Body of pancreas (tissue), 4 donors: ENCODE results near the gene SLC9A9. TPM values are rescaled to one million over a fixed set of nuclear protein-coding genes. Genes with fewer than 3 reads are reported as not detected.
A peak's percentile ranks its signal among the peaks of the same experiment; 100 is the strongest.

Experiments used
- ATAC-seq: fragments of 150-250 bp; one replicate; pipeline ENCODE4 v1.9.1; 2016
- DNase-seq, 4 donors: peaks; one replicate each; pipeline ENCODE4 v3.0.0-alpha.2; 2019
- H3K27ac ChIP-seq, 4 donors: fragments of 200-600 bp; sonication (generic); 1 replicate in 3 of 4; 2 replicates in 1 of 4; pipeline versions ENCODE4 v1.5.1 to v1.6.1; 2016 to 2019; ENCODE audit warnings: mild to moderate bottlenecking in 1 of 4, mixed read lengths in 1 of 4, moderate library complexity in 1 of 4
- H3K27me3 ChIP-seq, 2 donors: fragments of 200-600 bp; sonication (generic); one replicate each; pipeline ENCODE4 v1.6.0; 2016; ENCODE audit warnings: mild to moderate bottlenecking in 1 of 2
- H3K36me3 ChIP-seq, 2 donors: fragments of 200-600 bp; sonication (generic); replicated peaks in 1 of 2; 2 replicates each; pipeline ENCODE4 v1.5.1; 2016; ENCODE audit warnings: low read depth in 2 of 2; ENCODE audit not compliant: insufficient read depth in 1 of 2
- H3K4me1 ChIP-seq: fragments of 200-600 bp; sonication (generic); one replicate; pipeline ENCODE4 v1.6.0; 2016
- H3K4me3 ChIP-seq, 2 donors: fragments of 200-600 bp; sonication (generic); 1 replicate in 1 of 2; 2 replicates in 1 of 2; pipeline ENCODE4 v1.5.1; 2016 to 2019
- H3K9me3 ChIP-seq, 3 donors: fragments of 200-600 bp; sonication (generic); 1 replicate in 2 of 3; 2 replicates in 1 of 3; pipeline ENCODE4 v1.5.1; 2016
- POLR2A ChIP-seq, 3 donors: fragments of 450-650 bp; IDR thresholded peaks; one replicate each; pipeline ENCODE4 v1.6.1; 2016; ENCODE audit warnings: antibody characterized with exemption in 3 of 3, mild to moderate bottlenecking in 2 of 3
- WGBS, 2 donors: methylation state at CpG; one replicate each; pipeline ENCODE4 v1.1.5; 2017; 5-methylcytosine and 5-hydroxymethylcytosine counted together
- intact Hi-C: fragments of 100-400 bp; cut with DNase I; formaldehyde crosslinking; loops from one replicate; pipeline ENCODE4 v1.15.1; 2023
- total RNA-seq, 2 donors: library from RNA; depleted of rRNA; stranded (reverse); fragments of >200 nt; gene quantifications; one replicate each; pipeline ENCODE4 v1.1.0, GENCODE V29; 2016
- TF ChIP-seq, protein P1 (sequence below), 7 experiments: fragments of 450-650 bp in 4 of 7; fragments of 200-600 bp in 3 of 7; sonication (generic) in 3 of 7; IDR thresholded peaks; one replicate each; pipeline ENCODE4 v1.5.1; 2016 to 2019; ENCODE audit warnings: antibody characterized with exemption in 7 of 7

SLC9A9 gene
- total RNA-seq, 2 donors from 2014 or later: 1.6 to 2.3 TPM

DNA sequence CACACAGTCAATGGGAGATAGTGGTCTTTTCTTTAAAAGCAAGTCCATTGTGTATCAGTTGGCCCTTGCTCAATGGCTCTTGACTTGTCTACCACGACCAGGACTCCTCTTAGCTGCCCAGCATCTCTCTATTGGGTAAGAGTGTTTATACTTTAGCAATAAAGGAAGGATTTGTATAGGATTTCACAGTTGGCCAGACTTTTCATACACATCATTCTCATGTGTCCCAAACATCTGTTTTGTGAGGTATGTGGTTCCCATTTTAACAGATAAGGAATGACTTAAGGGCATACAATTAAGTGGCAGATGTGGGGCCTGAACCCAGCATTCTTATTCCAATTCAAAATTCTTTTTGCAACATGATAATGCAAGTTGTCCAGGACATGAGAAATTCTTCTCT, 537.2 kb downstream of the SLC9A9 start:
- DNase-seq (no peak), ATAC-seq (no peak)
- Histone ChIP-seq H3K36me3 (no peaks in the 10 kb centered on the region), H3K27me3 (no peaks in the 10 kb centered on the region), H3K4me3 (no peak overlapping the region), H3K4me1 (no peaks in the 10 kb centered on the region), H3K27ac (no peak overlapping the region), H3K9me3 (no peaks in the 10 kb centered on the region)
- no peak for TF ChIP-seq POLR2A (IDR thresholded peaks at IDR 0.05)
- TF ChIP-seq, protein P1, sequence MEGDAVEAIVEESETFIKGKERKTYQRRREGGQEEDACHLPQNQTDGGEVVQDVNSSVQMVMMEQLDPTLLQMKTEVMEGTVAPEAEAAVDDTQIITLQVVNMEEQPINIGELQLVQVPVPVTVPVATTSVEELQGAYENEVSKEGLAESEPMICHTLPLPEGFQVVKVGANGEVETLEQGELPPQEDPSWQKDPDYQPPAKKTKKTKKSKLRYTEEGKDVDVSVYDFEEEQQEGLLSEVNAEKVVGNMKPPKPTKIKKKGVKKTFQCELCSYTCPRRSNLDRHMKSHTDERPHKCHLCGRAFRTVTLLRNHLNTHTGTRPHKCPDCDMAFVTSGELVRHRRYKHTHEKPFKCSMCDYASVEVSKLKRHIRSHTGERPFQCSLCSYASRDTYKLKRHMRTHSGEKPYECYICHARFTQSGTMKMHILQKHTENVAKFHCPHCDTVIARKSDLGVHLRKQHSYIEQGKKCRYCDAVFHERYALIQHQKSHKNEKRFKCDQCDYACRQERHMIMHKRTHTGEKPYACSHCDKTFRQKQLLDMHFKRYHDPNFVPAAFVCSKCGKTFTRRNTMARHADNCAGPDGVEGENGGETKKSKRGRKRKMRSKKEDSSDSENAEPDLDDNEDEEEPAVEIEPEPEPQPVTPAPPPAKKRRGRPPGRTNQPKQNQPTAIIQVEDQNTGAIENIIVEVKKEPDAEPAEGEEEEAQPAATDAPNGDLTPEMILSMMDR (IDR thresholded peaks at IDR 0.05): no peak
- 27 to 33% methylated on average over 1 of the region's 1 CpG for WGBS, 2 donors
- intact Hi-C loops: no loop called here

DNA sequence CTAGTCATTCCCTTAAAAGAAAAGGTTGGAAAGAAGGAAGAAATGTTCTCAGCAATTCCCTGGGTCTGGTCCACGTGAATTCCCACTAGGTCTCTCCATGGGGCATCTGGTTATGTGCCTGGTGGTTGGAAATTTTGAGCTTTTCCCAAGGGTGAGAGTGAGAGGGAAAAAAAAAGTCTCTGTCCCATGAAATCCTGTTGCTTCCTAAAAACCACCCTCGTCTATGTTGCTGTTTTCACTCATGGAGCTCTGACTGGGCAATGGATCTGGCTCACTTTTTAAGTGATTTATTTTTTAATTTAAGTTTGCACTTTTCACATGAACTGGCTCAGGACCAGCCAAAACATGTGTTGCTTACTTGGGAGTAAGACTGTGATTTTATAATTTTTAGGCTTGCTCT, 538.6 kb downstream of the SLC9A9 start:
- ATAC-seq (no peak), DNase-seq (no peak)
- H3K27ac ChIP-seq: no peak overlapping the region
- intact Hi-C loops: no loop called here
- H3K36me3 ChIP-seq: no peaks in the 10 kb centered on the region
- WGBS, 2 donors: 48 to 50% methylated on average over 2 of the region's 2 CpGs
- no peaks in the 10 kb centered on the region for H3K27me3 ChIP-seq
- H3K9me3 ChIP-seq: no peaks in the 10 kb centered on the region
- H3K4me1 ChIP-seq: no peaks in the 10 kb centered on the region
- no peak overlapping the region for H3K4me3 ChIP-seq
- TF ChIP-seq, protein P1 (IDR thresholded peaks at IDR 0.05): no peak
- TF ChIP-seq POLR2A (IDR thresholded peaks at IDR 0.05): no peak

DNA sequence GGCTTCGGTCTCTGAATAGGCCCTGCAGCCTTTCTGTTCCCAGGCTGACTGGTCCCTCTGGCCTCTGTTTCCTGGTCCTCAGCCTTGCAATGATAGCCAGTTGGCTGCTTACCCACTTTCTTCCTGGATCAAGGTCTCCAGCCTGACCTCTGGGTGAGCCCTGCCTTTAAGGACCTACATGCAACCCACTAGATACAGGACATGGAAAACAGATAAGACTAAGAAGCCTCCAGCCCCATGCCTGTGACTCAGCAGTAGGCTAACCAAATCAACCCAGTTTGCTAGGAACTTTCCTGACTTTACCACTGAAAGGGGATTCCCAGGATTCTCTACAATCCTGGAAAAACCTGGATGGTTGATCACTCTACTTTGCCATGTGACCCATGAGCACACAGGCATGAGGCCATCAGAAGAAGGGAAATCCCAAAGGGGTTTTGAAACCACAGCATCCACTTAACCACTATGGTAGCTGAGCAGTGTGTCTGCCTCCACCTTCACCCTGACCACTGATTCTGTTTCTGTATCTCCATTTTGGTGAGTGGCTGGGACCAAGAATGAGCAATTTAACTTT, 540.6 kb downstream of the SLC9A9 start:
- Histone ChIP-seq H3K36me3 (no peaks in the 10 kb centered on the region), H3K9me3 (no peaks in the 10 kb centered on the region), H3K27ac (no peak overlapping the region), H3K4me1 (no peaks in the 10 kb centered on the region), H3K27me3 (no peaks in the 10 kb centered on the region), H3K4me3 (no peak overlapping the region)
- 82 to 94% methylated on average over 1 of the region's 1 CpG for WGBS, 2 donors
- peak in 1 of 4 donors; percentile 12 for DNase-seq
- TF ChIP-seq, protein P1 (IDR thresholded peaks at IDR 0.05): no peak
- TF ChIP-seq POLR2A (IDR thresholded peaks at IDR 0.05): no peak
- intact Hi-C loops: no loop called here
- peak; percentile 45 for ATAC-seq

- Histone ChIP-seq H3K27me3 (no peaks in the 10 kb centered on the region), H3K9me3 (no peaks in the 10 kb centered on the region), H3K4me3 (no peak overlapping the region), H3K27ac (no peak overlapping the region), H3K4me1 (no peaks in the 10 kb centered on the region), H3K36me3 (no peaks in the 10 kb centered on the region)
- TF ChIP-seq, protein P1 (IDR thresholded peaks at IDR 0.05): no peak
- no peak for TF ChIP-seq POLR2A (IDR thresholded peaks at IDR 0.05)
- DNase-seq (no peak), ATAC-seq (no peak)
- WGBS, 2 donors: 56 to 59% methylated on average over 1 of the region's 1 CpG
- intact Hi-C loops: no loop called here
These were observed 541.9 kb downstream of the SLC9A9 start for GRCh38 chr3:143306407-143306806.

GRCh38 chr3:143302638-143303171, 545.6 kb downstream of the SLC9A9 start:
- H3K4me1 ChIP-seq: no peaks in the 10 kb centered on the region
- DNase-seq (peak in 3 of 4 donors; percentile 13 to 26 (median 13)), ATAC-seq (peak; percentile 47)
- no peak for TF ChIP-seq POLR2A (IDR thresholded peaks at IDR 0.05)
- TF ChIP-seq, protein P1 (IDR thresholded peaks at IDR 0.05): no peak
- no peaks in the 10 kb centered on the region for H3K36me3 ChIP-seq
- no peaks in the 10 kb centered on the region for H3K27me3 ChIP-seq
- 50 to 60% methylated on average over 10 to 11 of the region's 11 CpGs for WGBS, 2 donors
- intact Hi-C loops: no loop called here
- H3K4me3 ChIP-seq: no peak overlapping the region
- H3K9me3 ChIP-seq: no peaks in the 10 kb centered on the region
- no peak overlapping the region for H3K27ac ChIP-seq
